Left kidney (tissue), 2 donors: ENCODE measurements around the gene PELI2. TPM values are rescaled to one million over a fixed set of nuclear protein-coding genes. Genes with fewer than 3 reads are reported as not detected.

Source experiments
- DNase-seq: peaks from one replicate; pipeline ENCODE4 v3.0.0-alpha.2; 2013
- polyA plus RNA-seq: library from polyadenylated mRNA; unstranded; fragments of 120-200 nt; gene quantifications from one replicate; pipeline ENCODE4 v1.2.1, GENCODE V29; 2013; ENCODE audit not compliant: insufficient read length

The PELI2 gene
- polyA plus RNA-seq, 1 donor = 28.3 TPM

- no peak for DNase-seq
Measured at GRCh38 chr14:56170877-56171422, 52.7 kb downstream of the PELI2 start.

GRCh38 chr14:56172074-56172473 lies 53.9 kb downstream of the PELI2 start:
- no peak for DNase-seq

- no peak for DNase-seq
Measured at GRCh38 chr14:56172571-56172971, 54.4 kb downstream of the PELI2 start.

DNA sequence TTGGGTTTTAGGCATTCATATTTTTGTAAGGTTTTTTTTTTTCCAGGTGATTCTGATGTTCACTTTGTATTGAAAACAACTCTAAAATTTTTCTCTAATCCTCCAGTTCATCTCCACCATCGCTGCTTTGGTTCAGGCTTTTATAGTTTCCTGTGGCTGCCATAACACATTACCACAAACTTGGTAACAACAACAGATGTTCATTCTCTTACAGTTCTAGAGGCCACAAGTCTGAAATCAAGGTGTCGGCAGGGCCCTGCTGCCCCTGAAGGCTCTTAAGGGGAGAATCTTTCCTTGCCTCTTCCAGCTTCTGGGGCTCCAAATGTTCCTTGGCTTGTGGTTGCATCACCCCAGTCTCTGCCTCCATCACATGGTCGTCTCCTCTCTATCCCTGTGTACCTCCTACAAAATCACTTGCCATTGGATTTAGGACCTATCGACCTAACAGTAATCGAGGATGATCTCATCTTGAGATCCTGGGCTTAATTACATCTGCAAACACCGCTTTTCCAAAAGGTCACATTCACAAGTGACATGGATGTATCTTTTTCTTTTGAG lies 55.2 kb downstream of the PELI2 start:
- no peak for DNase-seq

DNA sequence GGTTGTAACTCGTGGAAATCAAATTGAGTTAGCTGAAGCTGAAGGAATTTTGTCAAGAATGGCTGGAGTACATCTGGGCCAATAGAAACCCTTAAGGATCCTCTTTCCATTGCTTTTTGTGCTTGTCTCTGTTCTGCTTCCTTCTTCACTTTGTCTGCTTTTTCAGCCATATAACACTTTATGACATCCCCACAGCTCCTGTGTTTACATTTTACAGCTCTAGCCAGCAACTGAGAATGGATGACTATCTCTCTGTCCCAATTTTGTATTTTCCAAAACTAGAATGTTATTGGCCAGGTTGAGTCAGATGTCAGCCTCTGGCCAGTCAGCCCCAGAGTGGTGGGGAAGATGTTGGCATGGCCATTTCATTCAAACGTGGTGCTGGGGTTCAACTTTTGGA lies 57.6 kb downstream of the PELI2 start:
- DNase-seq = no peak

DNA sequence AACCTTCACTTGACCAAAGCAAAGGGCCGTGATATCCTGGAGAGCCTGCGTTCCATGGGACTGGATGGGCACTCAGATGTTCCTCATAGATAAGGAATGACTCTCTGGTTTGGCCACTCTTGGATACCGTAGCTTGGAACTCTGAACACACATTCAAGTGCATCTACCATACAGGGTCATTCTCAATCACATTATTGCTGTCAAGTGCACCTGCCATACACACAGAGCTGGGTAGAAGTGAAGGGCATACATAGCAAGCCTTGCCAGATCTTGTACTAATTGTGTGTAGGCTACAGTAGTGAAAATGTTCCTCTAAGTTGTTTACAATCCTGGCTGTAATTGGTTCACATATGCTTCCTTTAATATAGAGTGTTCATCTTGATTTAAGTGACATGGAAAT lies 58.3 kb downstream of the PELI2 start:
- DNase-seq = no peak

DNA sequence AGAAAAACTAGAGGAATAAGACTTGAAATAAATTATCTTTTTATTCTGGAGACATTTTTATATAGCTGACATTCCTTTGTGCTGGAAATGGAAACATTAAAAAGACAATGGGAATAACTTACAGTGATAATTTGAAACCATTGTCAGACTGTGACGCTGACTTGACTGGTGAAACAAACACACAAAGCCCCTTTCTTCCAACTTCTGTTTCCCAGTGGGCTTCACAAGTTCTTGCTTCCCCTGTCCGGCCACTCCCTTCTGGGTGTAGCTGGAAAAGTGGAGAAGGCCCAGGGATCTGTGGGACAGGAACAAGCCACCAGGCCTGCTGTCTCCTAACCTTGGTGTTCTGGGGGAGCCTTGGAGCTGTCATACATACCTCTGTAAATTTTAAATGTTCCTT lies 58.8 kb downstream of the PELI2 start:
- no peak for DNase-seq

GRCh38 chr14:56180754-56181542 lies 62.7 kb downstream of the PELI2 start:
- no peak for DNase-seq

DNA sequence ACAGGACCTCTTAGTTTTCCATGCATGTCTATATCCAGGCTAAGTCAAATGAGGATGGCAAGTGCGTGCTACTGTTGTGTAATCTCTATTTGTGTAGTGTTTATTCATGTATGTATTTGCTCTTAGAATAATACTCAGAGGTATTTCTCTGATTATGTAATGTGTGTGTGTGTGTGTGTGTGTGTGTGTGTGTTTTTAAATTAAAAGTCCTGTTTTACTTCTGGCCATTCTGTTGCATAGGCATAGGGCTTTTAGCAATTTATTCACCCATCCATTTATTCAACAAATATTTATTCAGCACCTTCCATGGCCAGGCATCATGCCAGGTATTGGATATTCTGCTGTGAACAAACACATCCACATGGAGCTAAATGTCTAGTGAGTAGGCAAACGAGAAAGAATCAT lies 63.5 kb downstream of the PELI2 start:
- DNase-seq = no peak

GRCh38 chr14:56182410-56182809 lies 64.2 kb downstream of the PELI2 start:
- DNase-seq = no peak

GRCh38 chr14:56183631-56184157 lies 65.5 kb downstream of the PELI2 start:
- no peak for DNase-seq

DNA sequence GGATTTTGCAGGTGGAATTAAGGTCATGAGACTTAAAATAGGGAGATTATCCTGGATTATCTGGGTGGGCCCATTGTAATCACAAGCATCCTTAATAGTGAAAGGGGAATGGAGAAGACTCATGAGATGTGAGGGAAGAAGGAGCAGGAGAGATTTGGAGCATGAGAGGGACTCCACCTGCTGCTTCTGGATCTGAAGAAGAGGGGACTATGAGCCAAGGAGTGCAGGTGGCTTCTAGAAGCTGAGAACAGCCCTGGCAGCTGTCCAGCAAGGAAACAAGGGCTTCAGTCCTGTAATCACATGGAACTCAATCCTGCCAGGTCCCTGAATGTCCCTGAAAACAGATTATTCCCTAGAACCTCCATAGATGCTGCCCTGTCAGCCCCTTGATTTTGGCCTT lies 67.8 kb downstream of the PELI2 start:
- DNase-seq = no peak

DNA sequence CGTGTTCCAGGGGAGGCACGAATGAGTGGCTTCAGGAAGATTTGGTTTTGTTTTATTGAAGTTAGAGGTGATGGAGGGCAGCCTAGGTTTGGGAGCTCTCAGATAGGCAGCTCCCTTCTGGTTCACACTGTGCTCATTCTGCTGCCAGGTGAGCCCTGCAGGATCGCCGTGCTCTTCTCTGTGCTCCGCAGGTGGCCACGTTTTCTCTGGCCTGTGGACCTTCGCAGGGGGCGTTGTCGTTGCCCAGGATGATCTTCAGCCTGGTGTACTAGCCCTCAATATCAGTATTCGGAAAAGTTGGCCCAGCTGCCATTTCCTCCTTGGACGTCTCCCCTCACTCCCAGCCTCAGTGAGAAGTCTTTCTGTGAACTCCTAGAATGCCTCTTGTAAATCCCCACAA lies 69.5 kb downstream of the PELI2 start:
- DNase-seq = no peak

- peak; percentile 34 for DNase-seq
Measured at GRCh38 chr14:56189307-56189706, 71.1 kb downstream of the PELI2 start.

- no peak for DNase-seq
Measured at GRCh38 chr14:56193347-56193746, 75.1 kb downstream of the PELI2 start.

DNA sequence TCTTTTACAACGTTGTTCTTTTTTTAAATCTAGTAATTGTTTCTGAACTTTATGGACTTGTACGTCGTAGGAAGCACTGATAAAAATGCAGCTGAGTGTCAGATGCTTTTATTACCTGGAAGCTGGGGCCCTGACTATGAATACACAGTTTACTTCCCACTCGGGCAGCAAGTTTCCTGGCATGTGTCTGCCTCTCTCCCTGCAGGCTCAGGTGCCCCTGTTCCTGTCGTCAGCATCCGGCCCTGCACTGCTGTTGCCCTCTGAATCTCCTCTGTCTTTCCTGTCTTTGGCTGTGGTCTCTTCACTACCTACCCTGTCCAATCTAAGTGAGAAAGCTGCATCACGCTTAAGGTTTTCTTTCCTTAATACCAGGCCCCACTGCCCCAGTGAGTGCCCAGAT lies 75.8 kb downstream of the PELI2 start:
- no peak for DNase-seq

GRCh38 chr14:56195223-56195622 lies 77.0 kb downstream of the PELI2 start:
- no peak for DNase-seq

- no peak for DNase-seq
Measured at GRCh38 chr14:56195704-56196103, 77.5 kb downstream of the PELI2 start.

GRCh38 chr14:56196274-56196673 lies 78.1 kb downstream of the PELI2 start:
- DNase-seq = no peak

GRCh38 chr14:56197150-56197549 lies 78.9 kb downstream of the PELI2 start:
- no peak for DNase-seq

DNA sequence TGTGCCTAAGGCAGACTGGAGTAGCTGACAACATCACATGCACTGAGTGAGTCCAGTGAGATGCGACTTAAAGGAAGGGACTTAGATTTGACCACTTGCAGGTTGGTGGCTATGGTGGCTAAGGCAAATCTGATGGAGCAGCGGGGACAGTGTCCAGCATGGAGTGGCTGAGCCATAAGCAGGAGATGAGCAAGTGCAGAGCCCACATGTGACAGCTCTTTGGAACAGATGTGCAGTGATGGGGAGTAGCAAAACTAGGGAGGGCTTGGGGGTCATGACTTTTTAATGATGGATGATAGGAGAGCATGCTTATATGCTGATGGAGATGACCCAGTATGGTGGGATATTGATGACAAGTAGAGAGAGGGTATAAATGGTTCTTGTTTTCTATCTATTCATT lies 80.2 kb downstream of the PELI2 start:
- no peak for DNase-seq

DNA sequence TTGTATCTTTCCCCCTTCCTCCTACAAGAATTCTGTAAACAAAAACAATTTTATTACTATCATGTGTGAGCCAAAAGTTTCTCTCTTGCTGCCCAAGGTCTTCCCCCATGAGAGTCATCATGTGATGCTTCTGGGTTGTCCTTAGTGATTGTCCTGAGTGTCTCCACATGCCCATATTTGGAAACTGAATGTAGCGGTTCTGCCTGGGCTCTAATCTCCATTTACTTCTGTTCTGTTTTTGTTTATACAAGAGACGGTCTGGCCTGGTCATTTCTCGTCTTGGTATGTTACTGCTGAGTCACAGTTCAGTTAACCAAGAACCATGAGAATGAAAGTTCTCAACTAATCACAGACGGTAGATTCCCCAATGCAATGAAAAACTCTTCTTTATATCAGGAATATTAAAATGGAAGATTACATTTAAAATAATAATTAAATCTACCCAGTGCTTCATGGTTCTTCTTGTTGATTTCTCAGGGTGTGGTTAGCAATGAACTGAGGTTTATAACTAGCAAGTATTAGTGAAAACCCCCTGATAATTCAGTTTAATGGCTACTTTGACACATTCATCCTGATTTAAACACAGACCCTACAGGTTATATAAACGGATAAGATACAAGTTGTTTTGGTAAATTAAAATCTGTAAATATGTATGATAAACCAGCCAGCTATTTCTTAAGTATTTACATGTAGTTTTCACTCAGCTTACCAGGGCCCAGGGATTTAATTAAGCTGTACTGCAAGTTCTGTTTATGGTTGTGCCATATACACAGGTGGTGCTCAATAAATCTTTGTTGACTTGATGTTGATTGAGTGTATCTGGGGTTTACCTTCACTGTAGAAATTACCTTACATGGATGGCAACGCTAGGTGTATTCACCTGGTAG lies 81.1 kb downstream of the PELI2 start:
- DNase-seq = no peak
